Gastroesophageal sphincter (tissue), 4 donors: Measurements from ENCODE around the gene CAPN2. TPM values are rescaled to one million over a fixed set of nuclear protein-coding genes. Genes with fewer than 3 reads are reported as not detected.

Source experiments
- ATAC-seq: fragments of 150-250 bp; one replicate; pipeline ENCODE4 v1.9.1; 2016; ENCODE audit warnings: mild to moderate bottlenecking, moderate library complexity
- H3K27ac ChIP-seq, 4 donors: fragments of 200-600 bp; sonication (generic) in 3 of 4; 1 replicate in 3 of 4; 2 replicates in 1 of 4; pipeline ENCODE4 v1.5.1; 2016 to 2019
- H3K27me3 ChIP-seq: fragments of 200-600 bp; sonication (generic); one replicate; pipeline ENCODE4 v1.5.1; 2019
- H3K36me3 ChIP-seq, 2 donors: fragments of 200-600 bp; sonication (generic); one replicate each; pipeline ENCODE4 v1.5.1; 2019; ENCODE audit warnings: control low read depth in 1 of 2
- H3K4me1 ChIP-seq, 3 donors: fragments of 200-600 bp; sonication (generic); 1 replicate in 2 of 3; 2 replicates in 1 of 3; pipeline ENCODE4 v1.5.1; 2016 to 2019; ENCODE audit warnings: control low read depth in 2 of 3
- H3K4me3 ChIP-seq, 2 donors: fragments of 200-600 bp; sonication (generic); one replicate each; pipeline ENCODE4 v1.5.1; 2019; ENCODE audit warnings: mild to moderate bottlenecking in 1 of 2, moderate library complexity in 1 of 2
- H3K9me3 ChIP-seq, 3 donors: fragments of 200-600 bp; sonication (generic); one replicate each; pipeline ENCODE4 v1.5.1; 2017 to 2019; ENCODE audit warnings: control low read depth in 2 of 3
- EP300 ChIP-seq: sonication (generic); formaldehyde crosslinking; IDR thresholded peaks from one replicate; pipeline ENCODE4 v1.6.1; 2017; ENCODE audit warnings: antibody characterized with exemption, mild to moderate bottlenecking
- POLR2A ChIP-seq, 2 donors: fragments of 450-650 bp; IDR thresholded peaks; one replicate each; pipeline ENCODE4 v1.6.1; 2017; ENCODE audit warnings: antibody characterized with exemption in 2 of 2, mild to moderate bottlenecking in 2 of 2, moderate library complexity in 1 of 2
- POLR2AphosphoS5 ChIP-seq: sonication (generic); formaldehyde crosslinking; IDR thresholded peaks from one replicate; pipeline ENCODE4 v1.6.1; 2017; ENCODE audit warnings: antibody characterized with exemption
- WGBS, 2 donors: methylation state at CpG; one replicate each; pipeline ENCODE4 v1.1.5; 2018; ENCODE audit warnings: low coverage in 1 of 2; 5-methylcytosine and 5-hydroxymethylcytosine counted together
- total RNA-seq, 4 donors: library from RNA; depleted of rRNA; stranded (reverse); fragments of >200 nt; gene quantifications; one replicate each; pipeline ENCODE4 v1.1.0, GENCODE V29; 2016
- TF ChIP-seq, protein P1 (sequence below), 4 experiments: fragments of 200-600 bp in 2 of 4; fragments of 450-650 bp in 2 of 4; sonication (generic) in 1 of 4; IDR thresholded peaks; one replicate each; pipeline ENCODE4 v1.5.1; 2017 to 2019; ENCODE audit warnings: antibody characterized with exemption in 4 of 4, mild to moderate bottlenecking in 2 of 4, moderate library complexity in 2 of 4

CAPN2 gene
- total RNA-seq, 4 donors from 2014 or later: 140 to 174 (median 149) TPM

DNA sequence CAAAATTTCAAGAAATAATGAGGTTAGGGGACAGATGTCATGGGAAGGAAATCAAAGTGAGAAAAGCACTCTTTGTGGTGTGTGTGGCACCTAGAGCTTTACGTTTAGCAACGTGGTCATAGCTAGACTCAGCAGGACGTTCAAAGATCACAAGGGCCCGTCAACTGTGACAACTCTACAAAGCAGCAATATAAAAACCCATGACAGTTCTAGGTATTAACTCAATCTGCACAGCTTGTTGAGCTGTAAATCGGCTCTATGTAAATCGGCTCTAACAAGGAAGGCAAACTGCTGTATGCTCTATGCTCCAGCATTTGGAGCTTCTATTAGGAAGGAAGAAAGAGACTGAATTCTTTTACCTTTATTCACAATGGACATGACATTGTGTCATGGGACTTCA, 68.6 kb downstream of the CAPN2 start:
- H3K4me3 ChIP-seq: no peak overlapping the region
- no peaks in the 10 kb centered on the region for H3K9me3 ChIP-seq
- peaks cover 0 to 73% of the 10 kb centered on the region in 2 donors for H3K36me3 ChIP-seq
- TF ChIP-seq, protein P1, sequence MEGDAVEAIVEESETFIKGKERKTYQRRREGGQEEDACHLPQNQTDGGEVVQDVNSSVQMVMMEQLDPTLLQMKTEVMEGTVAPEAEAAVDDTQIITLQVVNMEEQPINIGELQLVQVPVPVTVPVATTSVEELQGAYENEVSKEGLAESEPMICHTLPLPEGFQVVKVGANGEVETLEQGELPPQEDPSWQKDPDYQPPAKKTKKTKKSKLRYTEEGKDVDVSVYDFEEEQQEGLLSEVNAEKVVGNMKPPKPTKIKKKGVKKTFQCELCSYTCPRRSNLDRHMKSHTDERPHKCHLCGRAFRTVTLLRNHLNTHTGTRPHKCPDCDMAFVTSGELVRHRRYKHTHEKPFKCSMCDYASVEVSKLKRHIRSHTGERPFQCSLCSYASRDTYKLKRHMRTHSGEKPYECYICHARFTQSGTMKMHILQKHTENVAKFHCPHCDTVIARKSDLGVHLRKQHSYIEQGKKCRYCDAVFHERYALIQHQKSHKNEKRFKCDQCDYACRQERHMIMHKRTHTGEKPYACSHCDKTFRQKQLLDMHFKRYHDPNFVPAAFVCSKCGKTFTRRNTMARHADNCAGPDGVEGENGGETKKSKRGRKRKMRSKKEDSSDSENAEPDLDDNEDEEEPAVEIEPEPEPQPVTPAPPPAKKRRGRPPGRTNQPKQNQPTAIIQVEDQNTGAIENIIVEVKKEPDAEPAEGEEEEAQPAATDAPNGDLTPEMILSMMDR (IDR thresholded peaks at IDR 0.05): no peak
- no peak for TF ChIP-seq POLR2AphosphoS5
- no peak for TF ChIP-seq EP300
- no peak for TF ChIP-seq POLR2A (IDR thresholded peaks at IDR 0.05)
- H3K27me3 ChIP-seq: no peaks in the 10 kb centered on the region
- no peak overlapping the region for H3K27ac ChIP-seq
- 85 to 88% methylated on average over 4 to 6 of the region's 6 CpGs for WGBS, 2 donors
- ATAC-seq: no peak
- H3K4me1 ChIP-seq: peaks cover 0 to 21% (median 8%) of the 10 kb centered on the region in 3 donors

DNA sequence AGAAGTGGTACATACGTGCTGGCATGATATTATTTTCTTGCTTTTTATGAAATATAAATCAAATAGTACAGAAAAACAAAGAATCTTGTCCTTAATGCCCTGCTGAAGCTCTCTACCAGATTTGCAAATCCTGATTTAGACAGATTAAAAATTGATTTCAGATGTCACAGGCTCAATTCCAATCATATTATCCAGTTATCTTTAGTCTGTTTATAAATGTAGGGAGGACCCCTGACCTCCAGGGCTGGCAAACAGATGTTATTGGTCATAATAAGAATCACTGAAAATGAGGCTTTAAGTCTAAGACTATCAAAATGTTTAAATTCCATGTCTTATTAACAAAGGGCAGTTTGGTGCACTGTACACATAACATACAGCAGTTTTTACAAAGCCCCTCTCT, 71.3 kb downstream of the CAPN2 start:
- H3K27me3 ChIP-seq: no peaks in the 10 kb centered on the region
- no peak for ATAC-seq
- no peak overlapping the region for H3K27ac ChIP-seq
- TF ChIP-seq, protein P1 (IDR thresholded peaks at IDR 0.05): no peak
- no peak for TF ChIP-seq POLR2A (IDR thresholded peaks at IDR 0.05)
- TF ChIP-seq EP300: no peak
- TF ChIP-seq POLR2AphosphoS5: no peak
- H3K36me3 ChIP-seq: peaks cover 0 to 62% of the 10 kb centered on the region in 2 donors
- 82% methylated on average over 1 of the region's 1 CpG; no CpG with 5 or more reads in 1 of the 2 donors for WGBS, 2 donors
- H3K4me3 ChIP-seq: no peak overlapping the region
- peaks cover 0 to 30% (median 10%) of the 10 kb centered on the region in 3 donors for H3K4me1 ChIP-seq
- no peaks in the 10 kb centered on the region for H3K9me3 ChIP-seq

GRCh38 chr1:223784541-223784940, 72.2 kb downstream of the CAPN2 start:
- 73 to 85% methylated on average over 4 of the region's 4 CpGs for WGBS, 2 donors
- ATAC-seq: no peak
- Histone ChIP-seq H3K4me3 (no peak overlapping the region), H3K27ac (no peak overlapping the region), H3K27me3 (no peaks in the 10 kb centered on the region), H3K36me3 (peaks cover 0 to 60% of the 10 kb centered on the region in 2 donors), H3K9me3 (no peaks in the 10 kb centered on the region), H3K4me1 (peaks cover 0 to 30% (median 10%) of the 10 kb centered on the region in 3 donors)
- TF ChIP-seq POLR2AphosphoS5: no peak
- TF ChIP-seq POLR2A (IDR thresholded peaks at IDR 0.05): no peak
- TF ChIP-seq, protein P1 (IDR thresholded peaks at IDR 0.05): no peak
- TF ChIP-seq EP300: no peak

DNA sequence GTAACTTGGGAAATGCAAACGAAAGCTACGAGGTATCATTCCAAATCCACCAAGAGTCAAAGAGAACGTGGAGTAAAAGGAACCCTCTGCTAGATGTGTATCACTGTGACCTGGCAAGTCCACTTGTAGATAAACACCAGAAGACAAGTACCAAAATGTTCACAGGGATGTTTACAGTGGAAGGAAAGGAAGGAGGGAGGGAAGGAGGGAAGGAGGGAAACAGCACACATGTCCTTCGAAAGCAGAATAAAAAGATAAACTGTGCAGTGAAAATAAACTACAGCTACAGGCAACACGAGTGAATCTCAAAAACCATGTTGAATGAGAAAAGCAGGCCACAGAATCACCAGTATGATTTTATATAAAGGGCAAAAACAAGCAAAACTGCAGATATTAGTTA, 73.5 kb downstream of the CAPN2 start:
- Histone ChIP-seq H3K27ac (peak overlapping the region; percentile 25 to 68 (median 32)), H3K4me1 (peaks cover 0 to 30% (median 10%) of the 10 kb centered on the region in 3 donors), H3K4me3 (no peak overlapping the region), H3K27me3 (no peaks in the 10 kb centered on the region), H3K9me3 (no peaks in the 10 kb centered on the region), H3K36me3 (peaks cover 0 to 55% of the 10 kb centered on the region in 2 donors)
- WGBS, 2 donors: 5 to 35% methylated on average over 5 of the region's 5 CpGs
- ATAC-seq: peak; percentile 58
- TF ChIP-seq POLR2AphosphoS5: peak; percentile 83
- TF ChIP-seq, protein P1 (IDR thresholded peaks at IDR 0.05): no peak
- TF ChIP-seq EP300: no peak
- no peak for TF ChIP-seq POLR2A (IDR thresholded peaks at IDR 0.05)

- Histone ChIP-seq H3K9me3 (no peaks in the 10 kb centered on the region), H3K4me3 (no peak overlapping the region), H3K27me3 (no peaks in the 10 kb centered on the region), H3K36me3 (peaks cover 4 to 59% of the 10 kb centered on the region in 2 donors), H3K27ac (no peak overlapping the region), H3K4me1 (peaks cover 0 to 30% (median 10%) of the 10 kb centered on the region in 3 donors)
- ATAC-seq: no peak
- 74 to 87% methylated on average over 4 of the region's 4 CpGs for WGBS, 2 donors
- TF ChIP-seq POLR2A (IDR thresholded peaks at IDR 0.05): no peak
- TF ChIP-seq POLR2AphosphoS5: no peak
- TF ChIP-seq, protein P1 (IDR thresholded peaks at IDR 0.05): no peak
Observed at GRCh38 chr1:223788746-223789415, 76.5 kb downstream of the CAPN2 start.
